Motor neuron (in vitro differentiated cells): ENCODE measurements around the gene HEXB. TPM values are rescaled to one million over a fixed set of nuclear protein-coding genes. Genes with fewer than 3 reads are reported as not detected.
A peak's percentile ranks its signal among the peaks of the same experiment; 100 is the strongest.

Source experiments
- ATAC-seq, 8 experiments: fragments of 200-7000 bp; cut with Tn5 transposase; replicated peaks in 6 of 8; 2 replicates each; pipeline ENCODE4 v1.8.0; 2021; ENCODE audit warnings: mild to moderate bottlenecking in 8 of 8, moderate library complexity in 8 of 8
- H3K27ac ChIP-seq, 2 donors: fragments of 250-450 bp; sonication (Bioruptor Pico); 2 replicates each; pipeline ENCODE4 v1.9.0; 2021; ENCODE audit warnings: antibody characterized with exemption in 2 of 2, mild to moderate bottlenecking in 2 of 2, moderate library complexity in 1 of 2
- H3K4me1 ChIP-seq, 2 donors: fragments of 250-450 bp; sonication (Bioruptor Pico); replicated peaks in 1 of 2; 2 replicates each; pipeline ENCODE4 v1.6.1; 2021; ENCODE audit warnings: antibody characterized with exemption in 2 of 2, mild to moderate bottlenecking in 2 of 2, moderate library complexity in 1 of 2
- H3K4me3 ChIP-seq, 5 donors: fragments of 250-450 bp; sonication (Bioruptor Pico); 2 replicates each; pipeline ENCODE4 v1.9.0; 2021; ENCODE audit warnings: antibody characterized with exemption in 5 of 5, mild to moderate bottlenecking in 5 of 5, moderate library complexity in 4 of 5
- WGBS, 10 experiments: fragments of 450-650 bp; shearing (Covaris generic); methylation state at CpG; one replicate each; pipeline ENCODE4 v1.0.0; 2022; 5-methylcytosine and 5-hydroxymethylcytosine counted together
- in situ Hi-C, 9 experiments: fragments of 400-800 bp; cut with MboI; loops; one replicate each; pipeline ENCODE4 v1.15.0; 2021; ENCODE audit warnings: low sequenced_read_pairs in 9 of 9, low pct_unique_long_range_greater_than_20kb in 2 of 9; ENCODE audit not compliant: unreplicated experiment in 9 of 9
- total RNA-seq, 8 experiments: library from RNA; unstranded; fragments of 300-600 nt; gene quantifications; 2 replicates each; pipeline versions ENCODE4 v1.2.3 to v1.2.4, GENCODE V29; 2022

Gene HEXB
- total RNA-seq, 8 experiments from 2014 or later, result 21.8 to 275 (median 46.6) TPM

GRCh38 chr5:74765201-74765600 lies 80.2 kb downstream of the HEXB start:
- no peak overlapping the region for H3K27ac ChIP-seq
- 20 to 100% (median 85%) methylated on average over 2 to 7 of the region's 9 CpGs for WGBS, 10 experiments
- H3K4me3 ChIP-seq, result peak overlapping the region in 1 of 5 donors; percentile 1
- ATAC-seq, result peak in 1 of 8 experiments; percentile 19
- H3K4me1 ChIP-seq, result peaks cover 17 to 19% of the 10 kb centered on the region in 2 donors
- in situ Hi-C loops, result loop anchor here in 2 of 9 experiments (25.0 kb wide), 2 partner anchors 147 to 572 kb away; partner anchors contain the start of gene HMGCR (in 1 of the 2)

GRCh38 chr5:74765929-74766328 lies 80.9 kb downstream of the HEXB start:
- no peak for ATAC-seq
- peaks cover 17 to 19% of the 10 kb centered on the region in 2 donors for H3K4me1 ChIP-seq
- in situ Hi-C loops, result loop anchor here in 2 of 9 experiments (25.0 kb wide), 2 partner anchors 146 to 571 kb away; partner anchors contain the start of gene HMGCR (in 1 of the 2)
- 61 to 90% (median 64%) methylated on average over 5 to 21 of the region's 27 CpGs; no CpG with 5 or more reads in 5 of the 10 experiments for WGBS, 10 experiments
- peak overlapping the region; percentile 65 to 100 (median 98) for H3K4me3 ChIP-seq
- H3K27ac ChIP-seq, result no peak overlapping the region

- H3K27ac ChIP-seq, result peak overlapping the region; percentile 55 to 93
- ATAC-seq, result peak in 3 of 8 experiments; percentile 11 to 22 (median 20)
- WGBS, 10 experiments, result 0 to 8% (median 1%) methylated on average over 1 to 10 of the region's 10 CpGs
- H3K4me3 ChIP-seq, result peak overlapping the region; percentile 65 to 100 (median 98)
- H3K4me1 ChIP-seq, result peaks cover 17 to 19% of the 10 kb centered on the region in 2 donors
- in situ Hi-C loops, result loop anchor here in 2 of 9 experiments (25.0 kb wide), 2 partner anchors 146 to 571 kb away; partner anchors contain the start of gene HMGCR (in 1 of the 2)
Observed at GRCh38 chr5:74766418-74766848, 81.4 kb downstream of the HEXB start.

- peak within 1 kb of the TSS; percentile 65 to 100 (median 98) for H3K4me3 ChIP-seq
- in situ Hi-C loops, result loop anchor here in 2 of 9 experiments (25.0 kb wide), 2 partner anchors 145 to 570 kb away; partner anchors contain the start of gene HMGCR (in 1 of the 2)
- peaks cover 17 to 19% of the 10 kb centered on the region in 2 donors for H3K4me1 ChIP-seq
- H3K27ac ChIP-seq, result peak within 1 kb of the TSS; percentile 64 to 93
- peak; percentile 94 to 99 (median 98) for ATAC-seq
- WGBS, 10 experiments, result 0 to 4% (median 0%) methylated on average over 2 to 38 of the region's 54 CpGs; no CpG with 5 or more reads in 3 of the 10 experiments
Observed at GRCh38 chr5:74766849-74767578, 82.0 kb downstream of the HEXB start, which contains the start of the genes GFM2 and NSA2. TSS of gene GFM2 (minus strand) at chr5:74767117. CDS start at chr5:74763742, 3,375 bp downstream. TSS of gene NSA2 (plus strand) at chr5:74767249. CDS start at chr5:74767361, 112 bp downstream.

- peak; percentile 19 to 57 (median 36) for ATAC-seq
- WGBS, 10 experiments, result 0 to 5% (median 0%) methylated on average over 1 to 8 of the region's 9 CpGs; no CpG with 5 or more reads in 1 of the 10 experiments
- Histone ChIP-seq H3K27ac (peak overlapping the region; percentile 64 to 93), H3K4me3 (peak overlapping the region; percentile 65 to 100 (median 98)), H3K4me1 (peaks cover 17 to 19% of the 10 kb centered on the region in 2 donors)
- in situ Hi-C loops, result loop anchor here in 2 of 9 experiments (25.0 kb wide), 2 partner anchors 145 to 570 kb away; partner anchors contain the start of gene HMGCR (in 1 of the 2)
Observed at GRCh38 chr5:74767579-74767913, 82.5 kb downstream of the HEXB start.

Other genes starting within 250 kb of the HEXB start
- 100 to 1,000 TPM in 1 of 8 experiments, 10 to 100 TPM in 5, 1 to 10 TPM in 2; 3.4 to 159 (median 32.7) TPM for gene ENC1, start 44.5 kb upstream of the HEXB start, total RNA-seq
- 10 to 100 TPM; 29.4 to 58.9 (median 39.3) TPM for gene GFM2, start 81.9 kb downstream of the HEXB start, total RNA-seq
- 100 to 1,000 TPM in 6 of 8 experiments, 10 to 100 TPM in 2; 90.6 to 166 (median 114) TPM for gene NSA2, start 82.0 kb downstream of the HEXB start, total RNA-seq
- gene FAM169A, start 181.2 kb downstream of the HEXB start, total RNA-seq, result 10 to 100 TPM in 5 of 8 experiments, 1 to 10 TPM in 2, under 1 TPM in 1; 0.15 to 42.6 (median 18.9) TPM